ENCODE data around the gene TIMP2.
"Not testable (repeated sequence)": the region's sequence is repeated elsewhere in the genome, so short reads cannot be mapped to it uniquely, and the experiment has no call there.

The TIMP2 gene

GRCh38 chr17:78875363-78876093, 49.7 kb downstream of the TIMP2 start:
- TF ChIP-seq CTCF (IDR thresholded peaks at IDR 0.05; ENCODE audit: insufficient read depth, low read depth, low read length, missing control alignments): no peak
- DNase-seq (ENCODE audit: low read depth): no peak
- H3K4me3 ChIP-seq (ENCODE audit: low read depth, low read length): no peak overlapping the region

DNA sequence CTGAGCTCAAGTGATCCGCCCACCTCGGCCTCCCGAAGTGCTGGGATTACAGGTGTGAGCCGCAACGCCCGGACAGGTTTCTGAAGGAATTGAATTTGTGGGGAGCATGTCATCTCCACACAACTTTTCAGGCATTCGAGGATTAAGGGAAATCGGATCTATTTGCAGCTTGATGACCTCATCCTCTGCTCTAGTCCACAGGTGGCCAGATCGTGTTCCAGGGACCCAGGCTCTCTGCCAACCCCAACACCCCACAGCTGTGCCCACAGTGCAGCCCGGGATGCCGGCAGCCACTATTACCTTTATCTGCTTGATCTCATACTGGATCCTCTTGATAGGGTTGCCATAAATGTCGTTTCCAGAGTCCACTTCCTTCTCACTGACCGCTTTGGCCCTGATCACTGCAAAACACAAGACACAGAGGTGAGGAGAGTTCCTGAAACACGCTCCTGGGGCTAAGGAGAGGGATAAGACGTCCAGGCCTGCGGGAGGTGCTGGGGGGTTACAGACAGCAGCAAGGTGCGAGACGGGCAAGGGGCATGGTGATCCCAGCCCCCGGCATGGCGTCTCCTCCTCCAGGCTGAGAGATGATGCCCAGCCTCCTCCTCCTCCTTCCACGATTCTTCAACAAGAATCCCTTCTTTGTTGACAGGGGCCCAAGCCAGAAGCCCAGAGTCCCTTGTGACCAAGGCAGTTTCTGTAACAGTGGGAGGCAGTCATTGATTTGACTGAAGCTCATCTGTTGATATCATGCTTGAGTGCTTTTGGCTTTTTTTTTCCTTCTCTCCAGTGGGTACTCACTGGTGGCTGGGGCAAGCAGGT, 51.5 kb downstream of the TIMP2 start:
- DNase-seq (ENCODE audit: low read depth): no peak
- no peak for TF ChIP-seq CTCF (IDR thresholded peaks at IDR 0.05; ENCODE audit: insufficient read depth, low read depth, low read length, missing control alignments)
- H3K4me3 ChIP-seq (ENCODE audit: low read depth, low read length): no peak overlapping the region

- H3K4me3 ChIP-seq (ENCODE audit: low read depth, low read length): no peak overlapping the region
- no peak for DNase-seq (ENCODE audit: low read depth)
Measured at GRCh38 chr17:78872486-78872885, 52.7 kb downstream of the TIMP2 start.

GRCh38 chr17:78870621-78871020, 54.6 kb downstream of the TIMP2 start:
- no peak for TF ChIP-seq CTCF (IDR thresholded peaks at IDR 0.05; ENCODE audit: insufficient read depth, low read depth, low read length, missing control alignments)
- DNase-seq (ENCODE audit: low read depth): no peak
- H3K4me3 ChIP-seq (ENCODE audit: low read depth, low read length): no peak overlapping the region

More at GRCh38 chr17:78872486-78872885, 52.7 kb downstream of the TIMP2 start:
- no peak for TF ChIP-seq CTCF (IDR thresholded peaks at IDR 0.05; ENCODE audit: insufficient read depth, low read depth, low read length, missing control alignments)

DNA sequence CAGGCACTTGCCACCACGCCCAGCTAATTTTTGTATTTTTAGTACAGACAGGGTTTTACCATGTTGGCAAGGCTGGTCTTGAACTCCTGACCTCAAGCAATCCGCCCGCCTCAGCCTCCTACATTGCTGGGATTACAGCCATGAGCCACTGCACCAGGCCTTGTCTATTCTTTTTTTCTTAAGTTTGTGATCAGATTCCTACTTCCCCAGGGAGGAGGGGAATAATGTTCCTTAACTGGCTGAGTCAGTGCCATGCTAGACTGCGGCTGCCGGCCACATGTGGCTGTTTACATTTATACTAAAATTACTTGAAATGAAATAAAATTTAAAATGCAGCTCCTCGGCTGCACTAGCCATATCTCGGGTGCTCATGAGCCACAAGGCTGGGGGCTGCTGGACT, 56.8 kb downstream of the TIMP2 start:
- no peak for DNase-seq (ENCODE audit: low read depth)
- TF ChIP-seq CTCF (IDR thresholded peaks at IDR 0.05; ENCODE audit: insufficient read depth, low read depth, low read length, missing control alignments): no peak
- no peak overlapping the region for H3K4me3 ChIP-seq (ENCODE audit: low read depth, low read length)

DNA sequence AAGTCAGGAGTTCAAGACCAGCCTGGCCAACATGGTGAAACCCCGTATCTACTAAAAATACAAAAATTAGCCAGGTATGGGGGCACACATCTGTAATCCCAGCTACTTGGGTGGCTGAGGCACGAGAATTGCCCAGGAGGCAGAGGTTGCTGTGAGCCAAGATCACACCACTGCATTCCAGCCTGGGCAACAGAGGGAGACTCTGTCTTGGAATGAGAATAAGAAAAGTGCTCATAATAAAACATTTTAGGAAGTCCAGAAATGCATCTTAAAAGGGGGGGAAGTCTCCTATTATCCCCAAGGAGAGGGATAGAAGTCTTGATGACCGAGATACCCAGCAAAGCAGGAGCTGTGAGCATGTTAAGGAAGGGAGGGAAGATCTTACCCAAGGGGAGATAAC, 58.1 kb downstream of the TIMP2 start:
- DNase-seq (ENCODE audit: low read depth); H3K4me3 ChIP-seq (ENCODE audit: low read depth, low read length): not testable (repeated sequence)

- TF ChIP-seq CTCF (IDR thresholded peaks at IDR 0.05; ENCODE audit: insufficient read depth, low read depth, low read length, missing control alignments): peak; percentile 87
- DNase-seq (ENCODE audit: low read depth): peak; percentile 68
- H3K4me3 ChIP-seq (ENCODE audit: low read depth, low read length): no peak overlapping the region
Measured at GRCh38 chr17:78865682-78866390, 59.4 kb downstream of the TIMP2 start.
